PC-3 (cell line): ENCODE measurements around the gene ADGRV1. TPM values are rescaled to one million over a fixed set of nuclear protein-coding genes. Genes with fewer than 3 reads are reported as not detected.
"Not testable (repeated sequence)": the region's sequence is repeated elsewhere in the genome, so short reads cannot be mapped to it uniquely, and the experiment has no call there.

Experiments
- ATAC-seq: fragments of 200-7000 bp; cut with Tn5 transposase; 2 replicates; pipeline ENCODE4 v1.9.1; 2020; ENCODE audit warnings: mild to moderate bottlenecking, moderate library complexity
- BruUV-seq: library from RNA; stranded (reverse); fragments of 400-500 nt; replicated peaks from 2 replicates; lab custom pipeline; 2021; lab: Mats Ljungman, UMichigan
- CTCF ChIA-PET: fragments of 300-600 bp; sonication (Branson Sonifier 250); formaldehyde crosslinking; loops from one replicate; lab custom pipeline; 2022; ENCODE audit warnings: antibody characterized with exemption; lab: Charles Lee
- POLR2A ChIA-PET: fragments of 300-600 bp; sonication (Branson Sonifier 250); formaldehyde crosslinking; loops from one replicate; lab custom pipeline; 2022; ENCODE audit warnings: antibody characterized with exemption; ENCODE audit not compliant: unreplicated experiment; lab: Charles Lee
- DNase-seq: peaks from one replicate; pipeline ENCODE4 v3.0.0-alpha.2; 2015
- H2AFZ ChIP-seq: fragments of 300-600 bp; sonication (generic); 2 replicates; pipeline ENCODE4 v1.6.0; 2016; ENCODE audit warnings: antibody characterized with exemption, low read length
- H3F3A ChIP-seq: fragments of 300-600 bp; sonication (generic); one replicate; pipeline ENCODE4 v1.6.0; 2017; ENCODE audit warnings: antibody characterized with exemption, low read length, control low read depth, mild to moderate bottlenecking; ENCODE audit not compliant: unreplicated experiment
- H3K27ac ChIP-seq: fragments of 300-600 bp; sonication (generic); 2 replicates; pipeline ENCODE4 v1.5.1; 2016; ENCODE audit warnings: mild to moderate bottlenecking, low read length
- H3K27me3 ChIP-seq: fragments of 300-600 bp; sonication (generic); 2 replicates; pipeline ENCODE4 v1.6.1; 2016; ENCODE audit warnings: low read length, mixed read lengths
- H3K36me3 ChIP-seq: fragments of 300-600 bp; sonication (generic); 2 replicates; pipeline ENCODE4 v1.6.1; 2016; ENCODE audit warnings: low read depth, mixed run types, low read length, mixed read lengths
- H3K4me1 ChIP-seq: fragments of 300-600 bp; sonication (generic); 2 replicates; pipeline ENCODE4 v1.5.1; 2016; ENCODE audit warnings: low read length; ENCODE audit not compliant: insufficient read depth
- H3K4me2 ChIP-seq: fragments of 300-600 bp; sonication (generic); 2 replicates; pipeline ENCODE4 v1.6.0; 2016; ENCODE audit warnings: low read length
- H3K4me3 ChIP-seq: fragments of 300-600 bp; sonication (generic); 2 replicates; pipeline ENCODE4 v1.5.1; 2016; ENCODE audit warnings: mild to moderate bottlenecking, low read length, mixed read lengths
- H3K79me2 ChIP-seq: fragments of 300-600 bp; sonication (generic); 2 replicates; pipeline ENCODE4 v1.6.1; 2017; ENCODE audit warnings: low read length, mixed read lengths
- H3K9ac ChIP-seq: fragments of 300-600 bp; sonication (generic); 2 replicates; pipeline ENCODE4 v1.6.0; 2016; ENCODE audit warnings: mild to moderate bottlenecking, low read length
- H3K9me2 ChIP-seq: fragments of 300-600 bp; sonication (generic); replicated peaks from 2 replicates; pipeline ENCODE4 v1.6.1; 2016; ENCODE audit warnings: mixed run types, low read length, mixed read lengths
- H3K9me3 ChIP-seq: fragments of 300-600 bp; sonication (generic); 2 replicates; pipeline ENCODE4 v1.6.1; 2016; ENCODE audit warnings: low read length, mixed read lengths
- H4K20me1 ChIP-seq: fragments of 300-600 bp; sonication (generic); 2 replicates; pipeline ENCODE4 v1.6.1; 2016; ENCODE audit warnings: low read length, mixed read lengths
- EZH2 ChIP-seq: fragments of 300-600 bp; sonication (generic); IDR thresholded peaks from one replicate; pipeline ENCODE4 v1.6.1; 2017; ENCODE audit warnings: antibody characterized with exemption, mild to moderate bottlenecking, low read length; ENCODE audit not compliant: unreplicated experiment
- EZH2phosphoT487 ChIP-seq: fragments of 300-600 bp; sonication (generic); IDR thresholded peaks from 2 replicates; pipeline ENCODE4 v1.6.1; 2018; ENCODE audit warnings: mild to moderate bottlenecking, antibody characterized with exemption, low read length, borderline replicate concordance
- intact Hi-C: fragments of 100-400 bp; cut with micrococcal nuclease; formaldehyde crosslinking; loops from 2 replicates; pipeline ENCODE4 v1.9.0; 2023
- total RNA-seq: library from RNA; depleted of rRNA; stranded (reverse); fragments of >200 nt; gene quantifications from 2 replicates; pipeline ENCODE4 v1.2.3, GENCODE V29; 2014
- TF ChIP-seq, protein P1 (sequence below): fragments of 300-600 bp; sonication (generic); conservative IDR thresholded peaks from 2 replicates; pipeline ENCODE4 v1.5.1; 2017; ENCODE audit warnings: antibody characterized with exemption, low read depth, mild to moderate bottlenecking, low read length

The ADGRV1 gene
- total RNA-seq, 1 experiment from 2014 or later = 22.7 TPM

DNA sequence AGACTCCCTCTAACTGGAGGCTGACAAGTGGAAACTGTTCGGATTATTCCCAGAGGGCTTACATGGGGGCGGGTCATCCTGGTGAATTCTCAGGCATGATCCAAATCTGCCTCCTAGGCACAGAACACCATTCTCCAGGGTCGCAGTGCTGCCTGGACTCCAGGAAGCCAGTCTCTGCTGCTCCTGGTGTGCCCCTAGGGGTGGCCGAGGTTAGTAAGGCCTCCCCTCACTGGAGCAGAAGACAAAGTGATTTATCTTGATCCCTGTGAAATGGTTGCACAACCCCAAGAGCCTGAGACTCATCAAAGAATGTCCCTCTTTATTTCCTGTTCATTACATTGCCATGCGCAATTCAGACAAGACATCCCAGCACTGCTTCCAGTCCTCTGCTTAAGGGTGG, 17.1 kb downstream of the ADGRV1 start:
- Histone ChIP-seq H3K27me3 (no peaks in the 10 kb centered on the region), H2AFZ (no peak overlapping the region), H3K79me2 (peaks cover 32% of the 10 kb centered on the region), H3K4me1 (peaks cover 25% of the 10 kb centered on the region), H3K9ac (no peak overlapping the region), H3K27ac (peak overlapping the region; percentile 40), H4K20me1 (peaks cover 7% of the 10 kb centered on the region; the same call in 1 of the 2 replicates), H3F3A (no peaks in the 10 kb centered on the region), H3K9me2 (no peaks in the 10 kb centered on the region), H3K4me3 (no peak overlapping the region), H3K4me2 (peak overlapping the region; percentile 43), H3K9me3 (no peaks in the 10 kb centered on the region), H3K36me3 (no peaks in the 10 kb centered on the region)
- DNase-seq = no peak
- no TSS peak for BruUV-seq
- CTCF ChIA-PET = no interaction called here
- no peak for ATAC-seq
- POLR2A ChIA-PET = no interaction called here
- intact Hi-C loops = no loop called here
- TF ChIP-seq, protein P1, sequence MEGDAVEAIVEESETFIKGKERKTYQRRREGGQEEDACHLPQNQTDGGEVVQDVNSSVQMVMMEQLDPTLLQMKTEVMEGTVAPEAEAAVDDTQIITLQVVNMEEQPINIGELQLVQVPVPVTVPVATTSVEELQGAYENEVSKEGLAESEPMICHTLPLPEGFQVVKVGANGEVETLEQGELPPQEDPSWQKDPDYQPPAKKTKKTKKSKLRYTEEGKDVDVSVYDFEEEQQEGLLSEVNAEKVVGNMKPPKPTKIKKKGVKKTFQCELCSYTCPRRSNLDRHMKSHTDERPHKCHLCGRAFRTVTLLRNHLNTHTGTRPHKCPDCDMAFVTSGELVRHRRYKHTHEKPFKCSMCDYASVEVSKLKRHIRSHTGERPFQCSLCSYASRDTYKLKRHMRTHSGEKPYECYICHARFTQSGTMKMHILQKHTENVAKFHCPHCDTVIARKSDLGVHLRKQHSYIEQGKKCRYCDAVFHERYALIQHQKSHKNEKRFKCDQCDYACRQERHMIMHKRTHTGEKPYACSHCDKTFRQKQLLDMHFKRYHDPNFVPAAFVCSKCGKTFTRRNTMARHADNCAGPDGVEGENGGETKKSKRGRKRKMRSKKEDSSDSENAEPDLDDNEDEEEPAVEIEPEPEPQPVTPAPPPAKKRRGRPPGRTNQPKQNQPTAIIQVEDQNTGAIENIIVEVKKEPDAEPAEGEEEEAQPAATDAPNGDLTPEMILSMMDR = no peak
- TF ChIP-seq EZH2 (no peak), EZH2phosphoT487 (no peak)

DNA sequence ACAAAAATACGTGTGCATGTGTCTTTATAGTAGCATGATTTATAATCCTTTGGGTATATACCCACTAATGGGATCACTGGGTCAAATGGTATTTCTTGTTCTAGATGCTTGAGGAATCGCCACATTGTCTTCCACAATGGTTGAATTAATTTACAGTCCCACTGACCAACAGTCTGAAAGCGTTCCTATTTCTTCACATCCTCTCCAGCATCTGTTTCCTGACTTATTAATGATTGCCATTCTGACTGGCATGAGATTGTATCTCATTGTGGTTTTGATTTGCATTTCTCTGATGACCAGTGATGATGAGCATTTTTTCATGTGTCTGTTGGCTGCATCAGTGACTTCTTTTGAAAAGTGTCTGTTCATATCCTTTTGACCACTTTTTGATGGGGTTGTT, 18.0 kb downstream of the ADGRV1 start:
- H3K9me2 ChIP-seq, H3K27me3 ChIP-seq, H3K4me3 ChIP-seq, H3K9ac ChIP-seq, intact Hi-C loops, H3K9me3 ChIP-seq, POLR2A ChIA-PET, H4K20me1 ChIP-seq, H3K36me3 ChIP-seq, H3K27ac ChIP-seq, H2AFZ ChIP-seq, CTCF ChIA-PET, DNase-seq, BruUV-seq, ATAC-seq, H3F3A ChIP-seq, H3K4me2 ChIP-seq: not testable (repeated sequence)
- Histone ChIP-seq H3K4me1 (peaks cover 17% of the 10 kb centered on the region), H3K79me2 (peaks cover 29% of the 10 kb centered on the region)

DNA sequence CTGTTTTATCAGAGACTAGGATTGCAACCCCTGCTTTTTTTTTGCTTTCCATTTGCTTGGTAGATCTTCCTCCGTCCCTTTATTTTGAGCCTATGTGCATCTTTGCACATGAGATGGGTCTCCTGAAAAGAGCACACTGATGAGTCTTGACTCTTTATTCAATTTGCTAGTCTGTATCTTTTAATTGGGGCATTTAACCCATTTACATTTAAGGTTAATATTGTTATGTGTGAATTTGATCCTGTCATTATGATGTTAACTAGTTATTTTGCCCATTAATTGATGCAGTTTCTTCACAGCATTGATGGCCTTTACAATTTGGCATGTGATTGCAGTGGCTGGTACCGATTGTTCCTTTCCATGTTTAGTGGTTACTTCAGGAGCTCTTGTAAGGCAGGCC, 21.3 kb downstream of the ADGRV1 start:
- ATAC-seq, POLR2A ChIA-PET, intact Hi-C loops, H4K20me1 ChIP-seq, H3K27ac ChIP-seq, H3K27me3 ChIP-seq, H3K4me3 ChIP-seq, BruUV-seq, H3F3A ChIP-seq, H3K4me2 ChIP-seq, H3K9me3 ChIP-seq, CTCF ChIA-PET, H2AFZ ChIP-seq, H3K4me1 ChIP-seq, H3K9ac ChIP-seq, H3K9me2 ChIP-seq, H3K36me3 ChIP-seq, DNase-seq, H3K79me2 ChIP-seq: not testable (repeated sequence)

DNA sequence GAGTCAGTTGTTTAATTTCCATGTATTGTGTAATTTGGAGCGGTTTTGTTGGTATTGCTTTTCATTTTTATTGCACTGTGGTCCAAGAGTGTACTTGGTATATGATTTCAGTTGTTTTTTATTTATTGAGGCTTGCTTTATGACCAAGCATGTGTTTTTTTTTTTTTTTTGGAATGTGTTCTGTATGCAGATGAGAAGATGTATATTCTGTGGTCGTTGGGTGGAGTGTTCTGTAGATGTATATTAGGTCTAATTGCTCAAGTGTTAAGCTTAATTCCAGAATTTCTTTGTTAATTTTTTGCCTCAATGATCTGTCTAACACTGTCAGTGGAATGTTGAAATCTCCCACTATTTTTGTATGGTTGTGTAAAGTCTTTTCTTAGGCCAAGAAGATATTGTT, 23.4 kb downstream of the ADGRV1 start:
- H2AFZ ChIP-seq = no peak overlapping the region
- no peaks in the 10 kb centered on the region for H3K27me3 ChIP-seq
- CTCF ChIA-PET = no interaction called here
- H3K9me2 ChIP-seq = no peaks in the 10 kb centered on the region
- no peak overlapping the region for H3K9ac ChIP-seq
- intact Hi-C loops = no loop called here
- no peaks in the 10 kb centered on the region for H4K20me1 ChIP-seq
- POLR2A ChIA-PET = no interaction called here
- no peaks in the 10 kb centered on the region for H3K79me2 ChIP-seq
- H3K27ac ChIP-seq = no peak overlapping the region
- DNase-seq = no peak
- no peaks in the 10 kb centered on the region for H3K9me3 ChIP-seq
- H3K36me3 ChIP-seq = no peaks in the 10 kb centered on the region
- H3K4me3 ChIP-seq = no peak overlapping the region
- ATAC-seq = no peak
- no peaks in the 10 kb centered on the region for H3K4me1 ChIP-seq
- TF ChIP-seq, protein P1 = no peak
- TF ChIP-seq EZH2phosphoT487 (no peak), EZH2 (no peak)
- BruUV-seq = no TSS peak
- H3F3A ChIP-seq = no peaks in the 10 kb centered on the region
- no peak overlapping the region for H3K4me2 ChIP-seq
